Activated CD8-positive, alpha-beta memory T cell treated with anti-CD3 and anti-CD28 coated beads for 24 hours (primary cell): ENCODE measurements around the gene MEIS1.

ENCODE experiments used
- DNase-seq: peaks from one replicate; pipeline ENCODE4 v3.0.0-alpha.2; 2020

MEIS1 gene

GRCh38 chr2:66545258-66545657 lies 110.3 kb downstream of the MEIS1 start:
- no peak for DNase-seq

- no peak for DNase-seq
Measured at GRCh38 chr2:66547118-66547517, 112.2 kb downstream of the MEIS1 start.

- DNase-seq, result no peak
Measured at GRCh38 chr2:66547887-66548286, 113.0 kb downstream of the MEIS1 start.

- no peak for DNase-seq
Measured at GRCh38 chr2:66548422-66548821, 113.5 kb downstream of the MEIS1 start.

GRCh38 chr2:66550826-66551225 lies 115.9 kb downstream of the MEIS1 start:
- DNase-seq, result no peak

- no peak for DNase-seq
Measured at GRCh38 chr2:66553370-66553769, 118.4 kb downstream of the MEIS1 start.

- DNase-seq, result no peak
Measured at GRCh38 chr2:66555091-66555490, 120.2 kb downstream of the MEIS1 start.

- no peak for DNase-seq
Measured at GRCh38 chr2:66555501-66556324, 120.8 kb downstream of the MEIS1 start.

- DNase-seq, result no peak
Measured at GRCh38 chr2:66559672-66560071, 124.7 kb downstream of the MEIS1 start.

GRCh38 chr2:66560683-66561082 lies 125.8 kb downstream of the MEIS1 start:
- DNase-seq, result no peak

- no peak for DNase-seq
Measured at GRCh38 chr2:66561645-66562303, 126.8 kb downstream of the MEIS1 start.

GRCh38 chr2:66562304-66562685 lies 127.4 kb downstream of the MEIS1 start:
- DNase-seq, result no peak

GRCh38 chr2:66563473-66563872 lies 128.5 kb downstream of the MEIS1 start:
- DNase-seq, result no peak

- DNase-seq, result no peak
Measured at GRCh38 chr2:66565291-66565690, 130.4 kb downstream of the MEIS1 start.

- DNase-seq, result no peak
Measured at GRCh38 chr2:66566726-66567399, 131.9 kb downstream of the MEIS1 start.

GRCh38 chr2:66567729-66568128 lies 132.8 kb downstream of the MEIS1 start:
- no peak for DNase-seq

GRCh38 chr2:66568650-66569300 lies 133.8 kb downstream of the MEIS1 start:
- DNase-seq, result no peak

- DNase-seq, result no peak
Measured at GRCh38 chr2:66569321-66569851, 134.5 kb downstream of the MEIS1 start.

- no peak for DNase-seq
Measured at GRCh38 chr2:66569974-66570373, 135.0 kb downstream of the MEIS1 start.

- DNase-seq, result no peak
Measured at GRCh38 chr2:66570471-66570870, 135.5 kb downstream of the MEIS1 start.

GRCh38 chr2:66571918-66572317 lies 137.0 kb downstream of the MEIS1 start:
- DNase-seq, result no peak

GRCh38 chr2:66572391-66572790 lies 137.5 kb downstream of the MEIS1 start:
- no peak for DNase-seq

- DNase-seq, result no peak
Measured at GRCh38 chr2:66573416-66573815, 138.5 kb downstream of the MEIS1 start.
